HCT116 (cell line): Measurements from ENCODE around the gene LRFN2. TPM values are rescaled to one million over a fixed set of nuclear protein-coding genes. Genes with fewer than 3 reads are reported as not detected.

Experiments
- ATAC-seq: fragments of 200-7000 bp; cut with Tn5 transposase; 2 replicates; pipeline ENCODE4 v1.9.1; 2020; ENCODE audit warnings: mild to moderate bottlenecking, moderate library complexity
- BruUV-seq: library from RNA; stranded (reverse); fragments of 400-500 nt; replicated peaks from 2 replicates; lab custom pipeline; 2021; lab: Mats Ljungman, UMichigan
- CTCF ChIA-PET: fragments of 300-600 bp; sonication (Branson Sonifier 250); formaldehyde crosslinking; loops from one replicate; lab custom pipeline; 2021; ENCODE audit warnings: antibody characterized with exemption; lab: Charles Lee
- POLR2A ChIA-PET: fragments of 300-600, 350-600 bp; sonication (Branson Sonifier 250); formaldehyde crosslinking; loops from one replicate; lab custom pipeline; 2021; ENCODE audit warnings: antibody characterized with exemption; lab: Charles Lee
- RAD21 ChIA-PET, 2 experiments: fragments of 300-600 bp; sonication (Branson Sonifier 250); formaldehyde crosslinking; loops; one replicate each; lab custom pipeline; 2023; ENCODE audit warnings: low total read pairs in 2 of 2; ENCODE audit not compliant: uncharacterized antibody in 2 of 2, unreplicated experiment in 2 of 2, low non-redundant PET in 1 of 2; lab: Charles Lee
- DNase-seq: peaks from one replicate; pipeline ENCODE4 v3.0.0-alpha.2; 2010; ENCODE audit warnings: low read depth, low spot score
- H2AFZ ChIP-seq: fragments of 200-600 bp; shearing (Covaris generic), sonication (generic); 2 replicates; pipeline ENCODE4 v1.6.1; 2017; ENCODE audit warnings: low read depth, mixed run types, mixed read lengths, antibody characterized with exemption, low read length; ENCODE audit not compliant: poor library complexity, severe bottlenecking
- H3K27ac ChIP-seq: 2 replicates; pipeline ENCODE4 v1.5.1; 2012; ENCODE audit warnings: low read depth, low read length
- H3K27me3 ChIP-seq: fragments of 200-600 bp; sonication (generic); 2 replicates; pipeline ENCODE4 v1.6.1; 2016; ENCODE audit warnings: mixed run types, low read length, mixed read lengths; ENCODE audit not compliant: insufficient read depth
- H3K36me3 ChIP-seq, 2 experiments: fragments of 200-500 bp in 1 of 2; fragments of 200-600 bp in 1 of 2; sonication (Bioruptor generic) in 1 of 2; sonication (generic) in 1 of 2; 2 replicates each; pipeline versions ENCODE4 v1.5.1 to v1.6.1; 2014 to 2016; ENCODE audit warnings: low read length in 2 of 2, inconsistent platforms in 1 of 2, mixed read lengths in 1 of 2, mixed run types in 1 of 2; ENCODE audit not compliant: insufficient read depth in 2 of 2, control insufficient read depth in 1 of 2
- H3K4me1 ChIP-seq, 2 experiments: fragments of 200-600 bp in 1 of 2; sonication (generic) in 1 of 2; 2 replicates each; pipeline versions ENCODE4 v1.5.1 to v1.6.1; 2012 to 2017; ENCODE audit warnings: low read length in 2 of 2, inconsistent platforms in 1 of 2, mild to moderate bottlenecking in 1 of 2, mixed read lengths in 1 of 2, mixed run types in 1 of 2, moderate library complexity in 1 of 2; ENCODE audit not compliant: insufficient read depth in 2 of 2, control insufficient read depth in 1 of 2
- H3K4me2 ChIP-seq: fragments of 200-600 bp; sonication (generic); 2 replicates; pipeline ENCODE4 v1.6.1; 2017; ENCODE audit warnings: mixed run types, low read length, mixed read lengths
- H3K4me3 ChIP-seq, 2 experiments: fragments of 200-600 bp in 1 of 2; sonication (generic) in 1 of 2; replicated peaks in 1 of 2; 2 replicates each; pipeline ENCODE4 v1.5.1; 2011 to 2016; ENCODE audit warnings: low read length in 2 of 2, control low read depth in 1 of 2, low read depth in 1 of 2, mild to moderate bottlenecking in 1 of 2, mixed read lengths in 1 of 2, mixed run types in 1 of 2
- H3K79me2 ChIP-seq: fragments of 200-600 bp; sonication (generic); 2 replicates; pipeline ENCODE4 v1.6.1; 2017; ENCODE audit warnings: mild to moderate bottlenecking, mixed run types, low read length, moderate library complexity, mixed read lengths; ENCODE audit not compliant: insufficient read depth
- H3K9ac ChIP-seq: fragments of 200-600 bp; sonication (generic); 2 replicates; pipeline ENCODE4 v1.6.1; 2016; ENCODE audit warnings: low read length, mixed read lengths
- H3K9me2 ChIP-seq: fragments of 200-600 bp; sonication (generic), shearing (Covaris generic); 2 replicates; pipeline ENCODE4 v1.6.1; 2017; ENCODE audit warnings: mixed run types, mild to moderate bottlenecking, moderate library complexity; ENCODE audit not compliant: insufficient read depth
- H3K9me3 ChIP-seq, 2 experiments: fragments of 200-500 bp in 1 of 2; fragments of 200-600 bp in 1 of 2; sonication (Bioruptor generic) in 1 of 2; sonication (generic) in 1 of 2; 2 replicates each; pipeline ENCODE4 v1.6.1; 2014 to 2017; ENCODE audit warnings: low read length in 2 of 2, mixed read lengths in 2 of 2, inconsistent platforms in 1 of 2, low read depth in 1 of 2, mild to moderate bottlenecking in 1 of 2, mixed run types in 1 of 2, moderate library complexity in 1 of 2; ENCODE audit not compliant: control insufficient read depth in 1 of 2, insufficient read depth in 1 of 2
- H4K20me1 ChIP-seq: fragments of 200-600 bp; sonication (generic), shearing (Covaris generic); 2 replicates; pipeline ENCODE4 v1.6.1; 2017; ENCODE audit warnings: mixed run types, mild to moderate bottlenecking, moderate library complexity; ENCODE audit not compliant: insufficient read depth
- ATF3 ChIP-seq: IDR thresholded peaks from 2 replicates; pipeline ENCODE4 v1.6.1; 2012
- CBX3 ChIP-seq: IDR thresholded peaks from 2 replicates; pipeline ENCODE4 v1.6.1; 2012; ENCODE audit warnings: low read depth
- CEBPB ChIP-seq: IDR thresholded peaks from 2 replicates; pipeline ENCODE4 v1.6.1; 2012; ENCODE audit warnings: low read depth
- CTCF ChIP-seq, 3 experiments: fragments of 200-600 bp in 1 of 3; sonication (generic) in 1 of 3; IDR thresholded peaks in 2 of 3; conservative IDR thresholded peaks in 1 of 3; 2 replicates each; pipeline ENCODE4 v1.5.1; 2012 to 2017; ENCODE audit warnings: low read depth in 2 of 3, low read length in 2 of 3, antibody characterized with exemption in 1 of 3, borderline replicate concordance in 1 of 3, control low read depth in 1 of 3, mild to moderate bottlenecking in 1 of 3, mixed read lengths in 1 of 3, mixed run types in 1 of 3, moderate library complexity in 1 of 3; ENCODE audit not compliant: insufficient read depth in 1 of 3
- EGR1 ChIP-seq: IDR thresholded peaks from 2 replicates; pipeline ENCODE4 v1.6.1; 2012; ENCODE audit warnings: low read depth
- ELF1 ChIP-seq: IDR thresholded peaks from 2 replicates; pipeline ENCODE4 v1.6.1; 2012; ENCODE audit warnings: low read depth, borderline replicate concordance
- EZH2phosphoT487 ChIP-seq: fragments of 200-600 bp; IDR thresholded peaks from 2 replicates; pipeline ENCODE4 v1.6.1; 2018; ENCODE audit warnings: antibody characterized with exemption, borderline replicate concordance
- POLR2A ChIP-seq: IDR thresholded peaks from 2 replicates; pipeline ENCODE4 v1.7.0; 2011; ENCODE audit warnings: borderline replicate concordance; ENCODE audit not compliant: insufficient read depth, insufficient read length; ENCODE audit errors: extremely low read depth
- RAD21 ChIP-seq: IDR thresholded peaks from 2 replicates; pipeline ENCODE4 v1.6.1; 2012; ENCODE audit warnings: low read depth, mild to moderate bottlenecking
- SIN3A ChIP-seq: IDR thresholded peaks from 2 replicates; pipeline ENCODE4 v1.6.1; 2012; ENCODE audit warnings: low read depth
- SP1 ChIP-seq: IDR thresholded peaks from 2 replicates; pipeline ENCODE4 v1.6.1; 2012; ENCODE audit warnings: low read depth
- SRF ChIP-seq: IDR thresholded peaks from 2 replicates; pipeline ENCODE4 v1.6.1; 2012; ENCODE audit warnings: low read depth
- TCF7L2 ChIP-seq: IDR thresholded peaks from 2 replicates; pipeline ENCODE4 v1.7.0; 2011; ENCODE audit warnings: borderline replicate concordance, inconsistent platforms; ENCODE audit not compliant: insufficient read depth, insufficient read length; ENCODE audit errors: extremely low read depth
- YY1 ChIP-seq: IDR thresholded peaks from 2 replicates; pipeline ENCODE4 v1.6.1; 2011; ENCODE audit warnings: low read length, low read depth, moderate library complexity, mild to moderate bottlenecking; ENCODE audit not compliant: insufficient replicate concordance; ENCODE audit errors: extremely low read depth
- ZBTB33 ChIP-seq: IDR thresholded peaks from 2 replicates; pipeline ENCODE4 v1.6.1; 2011; ENCODE audit warnings: mild to moderate bottlenecking, low read length, moderate library complexity; ENCODE audit not compliant: insufficient replicate concordance; ENCODE audit errors: extremely low read depth
- intact Hi-C: fragments of 100-400 bp; cut with micrococcal nuclease; formaldehyde crosslinking; loops from 2 replicates; pipeline ENCODE4 v1.10.0; 2022
- total RNA-seq: library from RNA; stranded (reverse); gene quantifications from one replicate; pipeline ENCODE4 v1.2.1, GENCODE V29; 2021; ENCODE audit not compliant: unreplicated experiment

Gene LRFN2
- total RNA-seq, 1 experiment from 2014 or later: not detected

- no peaks in the 10 kb centered on the region for H3K79me2 ChIP-seq
- no peak overlapping the region for H3K9ac ChIP-seq
- H3K27ac ChIP-seq: no peak overlapping the region
- H3K4me3 ChIP-seq: no peak overlapping the region
- no peaks in the 10 kb centered on the region for H3K27me3 ChIP-seq
- BruUV-seq: no TSS peak
- no peaks in the 10 kb centered on the region for H3K36me3 ChIP-seq
- ChIA-PET POLR2A (no interaction called here), RAD21 (no interaction called here), CTCF (no interaction called here)
- DNase-seq: no peak
- no peaks in the 10 kb centered on the region for H3K9me3 ChIP-seq
- TF ChIP-seq SP1 (no peak), EZH2phosphoT487 (no peak), EGR1 (no peak), ZBTB33 (no peak), ATF3 (no peak), RAD21 (no peak), TCF7L2 (no peak), CTCF (IDR thresholded peaks at IDR 0.05 in 2 of 3, conservative IDR thresholded peaks at IDR 0.05 in 1 of 3; ENCODE audit: borderline replicate concordance in 1 of 3, insufficient read depth in 1 of 3, low read depth in 2 of 3, low read length in 2 of 3) (no peak), POLR2A (no peak), ELF1 (no peak), SRF (no peak), CEBPB (no peak), CBX3 (no peak), SIN3A (no peak), YY1 (no peak)
- H4K20me1 ChIP-seq: no peaks in the 10 kb centered on the region
- H2AFZ ChIP-seq: no peak overlapping the region
- no peaks in the 10 kb centered on the region for H3K9me2 ChIP-seq
- ATAC-seq: no peak
- H3K4me2 ChIP-seq: no peak overlapping the region
- peaks cover 0 to 10% of the 10 kb centered on the region in 2 experiments; a peak in 2 of 4 replicates for H3K4me1 ChIP-seq
- intact Hi-C loops: no loop called here
Measured at GRCh38 chr6:40506954-40507353, 80.2 kb downstream of the LRFN2 start.
